Measurements from ENCODE around the gene ABCC1. TPM values are rescaled to one million over a fixed set of nuclear protein-coding genes. Genes with fewer than 3 reads are reported as not detected.

Gene ABCC1
- total and polyA plus RNA-seq, 2 of the 8 experiments (the other 6 are each of a cell fraction or from before 2014, with no cell fraction given), result 42.6 to 66.8 TPM

DNA sequence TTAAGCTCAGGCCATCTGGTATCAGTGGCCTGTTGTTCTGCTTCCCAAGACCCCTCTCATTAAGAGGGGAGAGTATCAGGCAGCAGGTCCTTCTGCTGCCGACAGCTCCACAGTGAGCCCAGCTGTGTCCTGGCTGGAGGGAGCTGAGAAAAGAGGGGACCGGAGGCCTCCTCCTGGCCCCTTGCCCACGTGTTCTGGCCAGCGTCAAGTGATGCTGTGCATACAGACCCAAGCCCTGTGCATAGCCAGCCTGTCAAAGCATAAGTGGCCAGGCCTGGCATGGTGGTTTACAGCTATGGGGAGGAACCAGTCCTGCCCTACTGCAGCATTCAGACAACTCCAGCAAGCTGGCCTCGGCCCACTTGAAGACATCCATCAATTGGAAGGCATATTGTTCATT, 225.9 kb downstream of the ABCC1 start:
- Histone ChIP-seq H4K91ac (replicated peaks; ENCODE audit: insufficient read length, low read length) (no peak overlapping the region), H2BK20ac (ENCODE audit: low read length) (no peak overlapping the region), H3K4ac (replicated peaks; ENCODE audit: insufficient read length, low read depth, low read length) (no peak overlapping the region), H2BK120ac (replicated peaks; ENCODE audit: low read depth, low read length) (no peak overlapping the region), H3K23me2 (ENCODE audit: low read depth, low read length) (peaks cover 9% of the 10 kb centered on the region; the same call in 1 of the 2 replicates), H3K4me3 (ENCODE audit: extremely low read depth in 1 of 4, insufficient read depth in 2 of 4, low read depth in 3 of 4, low read length in 4 of 4) (no peak overlapping the region), H2AFZ (ENCODE audit: low read length) (no peak overlapping the region), H3K4me1 (replicated peaks in 1 of 4; ENCODE audit: control insufficient read depth in 3 of 4, insufficient read depth in 4 of 4, low read length in 3 of 4) (no peaks in the 10 kb centered on the region), H3K23ac (ENCODE audit: insufficient read length) (no peak overlapping the region), H3K9ac (replicated peaks in 1 of 4; ENCODE audit: extremely low read depth in 1 of 4, low read depth in 3 of 4, low read length in 3 of 4) (no peak overlapping the region), H3K56ac (replicated peaks; ENCODE audit: insufficient read length, low read depth, low read length) (no peak overlapping the region), H2BK5ac (ENCODE audit: low read depth, low read length) (no peak overlapping the region), H3K27me3 (replicated peaks in 1 of 4; ENCODE audit: control insufficient read depth in 3 of 4, extremely low read depth in 1 of 4, insufficient read depth in 3 of 4, low read length in 3 of 4) (no peaks in the 10 kb centered on the region), H3K4me2 (ENCODE audit: insufficient read depth in 1 of 2, low read depth in 2 of 2, low read length in 2 of 2) (no peak overlapping the region), H3K79me2 (ENCODE audit: control insufficient read depth in 1 of 2, insufficient read depth in 2 of 2, low read length in 2 of 2) (no peaks in the 10 kb centered on the region), H2BK12ac (ENCODE audit: low read depth, low read length) (no peak overlapping the region), H2BK15ac (ENCODE audit: low read length) (no peak overlapping the region), H2AK5ac (ENCODE audit: low read depth, low read length) (no peak overlapping the region), H3K18ac (ENCODE audit: extremely low read depth, low read length) (no peak overlapping the region), H3K79me1 (ENCODE audit: low read depth, low read length) (no peaks in the 10 kb centered on the region), H4K8ac (ENCODE audit: extremely low read depth, insufficient read depth, low read length) (no peak overlapping the region; the same call in 1 of the 2 replicates), H4K5ac (ENCODE audit: insufficient read length, low read depth, low read length) (no peak overlapping the region), H4K20me1 (replicated peaks in 1 of 2; ENCODE audit: control insufficient read depth in 1 of 2, insufficient read depth in 2 of 2, low read length in 2 of 2) (no peaks in the 10 kb centered on the region), H3K36me3 (ENCODE audit: control insufficient read depth in 2 of 4, insufficient read depth in 4 of 4, low read length in 3 of 4) (no peaks in the 10 kb centered on the region), H3K27ac (ENCODE audit: low read depth, low read length) (no peak overlapping the region), H3K9me3 (ENCODE audit: insufficient read depth in 2 of 2, low read depth in 1 of 2, low read length in 1 of 2) (peaks cover 4 to 7% of the 10 kb centered on the region in 2 experiments; a peak in 3 of 4 replicates), H3K14ac (ENCODE audit: insufficient read length) (no peak overlapping the region)
- TF ChIP-seq TCF12 (IDR thresholded peaks at IDR 0.05; ENCODE audit: low read depth, low read length), result no peak
- no peak for TF ChIP-seq POLR2A (IDR thresholded peaks at IDR 0.05; ENCODE audit: control extremely low read depth in 1 of 2, low read depth in 2 of 2, low read length in 2 of 2)
- no peak for TF ChIP-seq CBX8 (IDR thresholded peaks at IDR 0.05; ENCODE audit: borderline replicate concordance, low read depth, low read length)
- no peak for TF ChIP-seq JUN (IDR thresholded peaks at IDR 0.05; ENCODE audit: low read depth, low read length)
- TF ChIP-seq GABPA (IDR thresholded peaks at IDR 0.05; ENCODE audit: borderline replicate concordance, insufficient read depth, low read length), result no peak
- no peak for TF ChIP-seq SP2 (IDR thresholded peaks at IDR 0.05; ENCODE audit: low read length)
- TF ChIP-seq BACH1 (IDR thresholded peaks at IDR 0.05; ENCODE audit: low read length), result no peak
- no peak for TF ChIP-seq KDM5A (IDR thresholded peaks at IDR 0.05; ENCODE audit: low read length)
- no peak for TF ChIP-seq ZNF274 (IDR thresholded peaks at IDR 0.05; ENCODE audit: borderline replicate concordance, extremely low read depth, low read length)
- no peak for TF ChIP-seq SUZ12 (IDR thresholded peaks at IDR 0.05; ENCODE audit: low read length)
- TF ChIP-seq ASH2L (IDR thresholded peaks at IDR 0.05; ENCODE audit: low read length), result no peak
- TF ChIP-seq TAF7 (optimal IDR thresholded peaks at IDR 0.05; ENCODE audit: borderline replicate concordance, low read depth, low read length), result no peak
- no peak for TF ChIP-seq TAF1 (IDR thresholded peaks at IDR 0.05; ENCODE audit: low read depth, low read length)
- CTCF ChIA-PET (ENCODE audit: partially characterized antibody), result interaction anchor here (3.2 to 5.7 kb wide), 2 partner anchors 8 to 12 kb away, joined by 19 to 33 read pairs; no protein-coding TSS in a partner anchor
- 84% methylated on average over 5 of the region's 5 CpGs; no CpG with 5 or more reads in 1 of the 2 experiments for WGBS, 2 experiments (ENCODE audit: extremely low coverage in 1 of 2, insufficient coverage in 1 of 2, insufficient read length in 1 of 2, insufficient replicate concordance in 2 of 2, low coverage in 1 of 2, low lambda C conversion rate in 2 of 2, missing lambda C conversion rate in 1 of 2)
- DNase-seq (ENCODE audit: low read depth in 1 of 2, low spot score in 2 of 2) (no peak), FAIRE-seq (no peak)
- POLR2A ChIA-PET (ENCODE audit: partially characterized antibody), result interaction anchor here (0.7 kb wide), 1 partner anchor 1210 kb away, joined by 3 read pairs; no protein-coding TSS in a partner anchor
